SHP77 (cell line): ENCODE results near the gene VOPP1.
A peak's percentile ranks its signal among the peaks of the same experiment; 100 is the strongest.
"Not testable (repeated sequence)": the region's sequence is repeated elsewhere in the genome, so short reads cannot be mapped to it uniquely, and the experiment has no call there.

Experiments
- DNase-seq, 2 experiments: peaks; one replicate each; lab custom pipeline; 2025; lab: John Stamatoyannopoulos, UW

Gene VOPP1, protein sequence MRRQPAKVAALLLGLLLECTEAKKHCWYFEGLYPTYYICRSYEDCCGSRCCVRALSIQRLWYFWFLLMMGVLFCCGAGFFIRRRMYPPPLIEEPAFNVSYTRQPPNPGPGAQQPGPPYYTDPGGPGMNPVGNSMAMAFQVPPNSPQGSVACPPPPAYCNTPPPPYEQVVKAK

DNA sequence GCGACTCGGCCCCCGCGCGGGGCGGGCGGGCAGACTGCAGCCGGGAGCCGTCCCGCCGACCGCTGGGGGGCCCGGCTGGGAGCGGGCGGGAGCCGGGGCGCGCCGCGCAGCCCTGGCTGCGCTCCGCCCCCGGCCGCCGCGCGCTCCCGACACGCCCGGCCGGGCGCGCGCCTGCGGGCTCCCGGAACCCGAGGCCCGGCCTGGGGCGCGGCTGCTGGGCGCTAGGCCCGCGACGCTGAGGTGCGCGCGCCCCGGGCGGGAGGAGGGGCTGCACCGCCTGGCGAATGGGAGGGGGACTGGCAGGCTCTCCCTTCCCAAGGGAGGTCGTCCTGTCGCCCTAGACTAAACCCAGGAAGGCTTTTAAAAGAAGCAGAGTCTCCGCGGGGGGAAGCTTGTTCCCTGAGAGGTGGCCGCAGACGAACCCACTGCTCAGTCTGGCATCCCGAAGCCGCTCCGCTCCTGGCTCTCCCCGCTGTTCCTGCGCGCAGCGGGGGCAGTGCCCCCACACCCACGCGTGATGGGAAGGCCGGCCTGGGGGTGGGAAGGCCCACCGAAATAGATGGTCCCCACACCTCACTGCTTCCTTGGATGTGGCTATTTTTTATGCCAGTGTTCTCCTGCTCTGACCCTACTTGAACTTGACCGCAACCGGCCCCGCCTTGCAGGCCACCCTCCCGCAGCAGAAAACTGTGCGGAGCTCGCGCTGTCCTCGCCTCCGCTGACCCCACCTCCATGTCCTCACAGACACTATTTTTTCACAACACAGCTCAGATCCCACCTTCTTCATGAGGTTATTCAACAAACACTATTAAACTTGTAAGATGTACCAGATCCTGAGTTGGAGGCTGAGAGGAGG lies at the start of gene VOPP1:
Gene VOPP1 (minus strand): TSS at position 125 of the 856 bp plus-strand sequence. CDS start 178 bp downstream, outside the sequence.
- peak; percentile 68 to 88 for DNase-seq

GRCh38 chr7:55618913-55619312 lies 46.6 kb upstream of the VOPP1 start:
- DNase-seq, result no peak

DNA sequence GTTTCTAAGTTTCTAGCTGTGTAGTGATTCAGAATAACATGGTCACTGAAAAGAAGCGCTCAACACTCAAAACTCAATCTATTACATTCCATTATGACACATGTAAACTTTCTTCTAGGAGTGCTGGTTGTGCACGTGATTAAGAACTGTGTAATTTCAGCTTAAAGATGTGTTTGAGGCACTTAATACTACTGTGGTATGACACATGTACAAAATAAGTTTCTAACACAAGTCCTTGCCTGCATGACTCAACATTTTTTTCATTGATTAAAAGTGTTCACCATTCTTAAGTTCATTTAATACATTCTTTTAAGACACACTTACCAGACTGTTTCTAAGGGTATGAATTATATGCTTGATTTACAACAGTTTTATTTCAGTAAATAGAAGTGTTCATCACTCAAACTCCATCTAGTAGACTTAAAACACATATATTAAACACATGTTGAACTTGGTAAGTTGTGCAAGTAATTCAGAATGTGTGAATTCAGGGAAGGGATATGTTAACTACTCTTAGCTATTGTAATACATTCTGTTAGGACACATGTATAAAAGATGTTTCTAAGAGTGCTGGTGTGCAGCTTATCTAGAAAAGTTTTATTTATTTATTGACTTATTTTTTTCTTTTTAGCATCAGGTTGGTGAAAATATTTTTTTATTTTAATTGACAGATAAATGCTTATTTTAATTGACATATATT lies 42.2 kb upstream of the VOPP1 start:
- DNase-seq, result not testable (repeated sequence)

DNA sequence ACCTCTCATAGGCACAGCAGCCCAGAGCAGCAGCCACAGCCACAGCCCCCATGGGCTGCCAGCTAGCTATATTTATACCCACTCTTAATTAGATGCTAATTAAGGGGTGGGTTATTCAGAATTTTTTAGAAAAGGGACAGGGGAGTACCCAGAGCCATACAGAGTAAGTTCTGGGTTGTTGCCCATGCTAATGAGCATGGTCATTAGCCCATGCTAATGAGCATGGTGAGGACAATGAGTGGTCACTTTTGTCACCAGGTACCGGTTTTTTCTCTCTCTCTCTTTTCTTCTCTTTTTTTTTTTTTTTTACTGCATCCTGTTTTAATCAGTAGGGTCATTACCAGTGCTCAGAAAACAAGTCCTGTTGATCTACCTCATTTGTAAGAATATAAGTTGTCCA lies 37.4 kb upstream of the VOPP1 start:
- not testable (repeated sequence) for DNase-seq

DNA sequence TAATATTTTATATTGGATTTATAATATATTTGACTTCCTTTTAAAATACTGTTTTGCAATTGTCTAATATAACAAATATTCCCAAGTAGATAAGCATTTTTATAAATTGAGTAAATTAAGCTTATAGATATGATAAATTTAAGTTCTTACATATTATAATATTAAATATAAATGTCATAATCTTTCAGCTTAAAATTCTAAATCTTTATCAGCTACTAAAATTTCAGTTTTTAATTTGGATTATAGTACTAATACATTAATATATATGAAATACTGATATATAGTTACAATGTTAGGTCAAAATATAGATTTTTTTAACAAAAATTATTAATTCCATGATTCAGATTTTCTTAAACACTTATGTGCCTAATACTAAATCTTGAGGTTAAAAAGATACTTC lies 33.4 kb upstream of the VOPP1 start:
- not testable (repeated sequence) for DNase-seq

GRCh38 chr7:55597944-55598499 lies 25.7 kb upstream of the VOPP1 start:
- peak; percentile 20 to 52 for DNase-seq

- not testable (repeated sequence) for DNase-seq
Measured at GRCh38 chr7:55597214-55597739, 25.0 kb upstream of the VOPP1 start.

DNA sequence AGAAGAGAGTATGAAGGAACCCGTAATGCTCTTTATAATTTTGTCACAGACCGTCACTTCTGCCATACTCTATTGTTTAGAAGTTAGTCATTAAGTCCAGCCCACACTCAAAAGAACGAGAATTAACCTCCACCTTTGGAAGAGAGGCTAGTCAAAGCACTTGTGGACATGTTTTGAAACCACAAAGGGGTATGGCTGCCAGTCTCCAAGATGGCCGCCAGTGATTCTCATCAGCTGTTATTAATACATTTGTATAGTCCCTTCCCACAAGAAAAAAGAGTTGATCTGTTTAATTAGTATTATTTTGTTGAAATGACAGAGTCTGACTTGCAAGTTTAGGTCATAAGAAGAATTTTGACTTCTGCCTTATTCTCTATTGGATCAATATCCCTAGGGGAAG lies 23.2 kb upstream of the VOPP1 start:
- no peak for DNase-seq

GRCh38 chr7:55594870-55595269 lies 22.6 kb upstream of the VOPP1 start:
- DNase-seq, result no peak

- no peak for DNase-seq
Measured at GRCh38 chr7:55594414-55594813, 22.1 kb upstream of the VOPP1 start.

- DNase-seq, result peak; percentile 75 to 84
Measured at GRCh38 chr7:55593515-55594318, 21.4 kb upstream of the VOPP1 start.

GRCh38 chr7:55593172-55593514 lies 20.8 kb upstream of the VOPP1 start:
- DNase-seq, result no peak

GRCh38 chr7:55592492-55592891 lies 20.2 kb upstream of the VOPP1 start:
- DNase-seq, result no peak

GRCh38 chr7:55591282-55591931 lies 19.1 kb upstream of the VOPP1 start:
- DNase-seq, result no peak

DNA sequence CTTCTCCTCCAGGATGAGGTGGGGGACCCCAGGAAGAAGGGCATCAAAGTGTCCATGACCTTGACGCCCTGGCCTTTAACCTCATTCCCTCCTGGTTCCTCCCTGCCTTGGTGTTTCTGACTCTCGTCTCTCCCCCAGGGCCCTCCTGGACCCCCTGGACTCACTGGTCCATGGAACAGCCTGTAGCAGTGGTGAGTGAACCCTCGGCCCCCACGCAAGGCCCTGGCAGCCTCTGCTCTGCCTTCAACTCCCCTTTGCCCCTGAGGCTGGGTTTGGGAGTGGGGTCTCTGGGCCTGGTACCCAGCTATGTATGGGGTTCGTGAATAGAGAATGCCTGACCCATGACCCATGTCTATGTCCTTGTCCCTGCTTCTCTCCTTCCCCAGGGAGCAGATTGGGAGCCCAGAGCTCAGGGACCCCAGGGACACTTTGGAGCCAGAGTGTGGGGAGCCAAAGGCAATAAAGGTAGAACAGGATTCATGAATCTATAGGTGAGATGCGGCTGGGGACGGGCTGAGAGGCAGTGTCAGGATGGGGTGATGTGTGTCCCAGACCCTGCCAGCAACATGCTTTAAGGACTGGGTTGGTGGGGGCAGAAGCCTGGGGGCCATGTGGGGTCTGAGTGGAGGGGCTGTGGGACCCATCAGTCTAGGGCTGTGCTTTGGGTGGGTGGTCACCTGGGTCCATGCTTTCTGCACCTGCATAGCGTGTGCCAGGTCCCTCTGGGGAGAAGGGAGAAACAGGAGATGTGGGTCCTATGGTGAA lies 18.4 kb upstream of the VOPP1 start:
- DNase-seq, result no peak

GRCh38 chr7:55589905-55590304 lies 17.6 kb upstream of the VOPP1 start:
- DNase-seq, result no peak

GRCh38 chr7:55588976-55589604 lies 16.8 kb upstream of the VOPP1 start:
- DNase-seq, result no peak

GRCh38 chr7:55588379-55588699 lies 16.0 kb upstream of the VOPP1 start:
- DNase-seq, result no peak

DNA sequence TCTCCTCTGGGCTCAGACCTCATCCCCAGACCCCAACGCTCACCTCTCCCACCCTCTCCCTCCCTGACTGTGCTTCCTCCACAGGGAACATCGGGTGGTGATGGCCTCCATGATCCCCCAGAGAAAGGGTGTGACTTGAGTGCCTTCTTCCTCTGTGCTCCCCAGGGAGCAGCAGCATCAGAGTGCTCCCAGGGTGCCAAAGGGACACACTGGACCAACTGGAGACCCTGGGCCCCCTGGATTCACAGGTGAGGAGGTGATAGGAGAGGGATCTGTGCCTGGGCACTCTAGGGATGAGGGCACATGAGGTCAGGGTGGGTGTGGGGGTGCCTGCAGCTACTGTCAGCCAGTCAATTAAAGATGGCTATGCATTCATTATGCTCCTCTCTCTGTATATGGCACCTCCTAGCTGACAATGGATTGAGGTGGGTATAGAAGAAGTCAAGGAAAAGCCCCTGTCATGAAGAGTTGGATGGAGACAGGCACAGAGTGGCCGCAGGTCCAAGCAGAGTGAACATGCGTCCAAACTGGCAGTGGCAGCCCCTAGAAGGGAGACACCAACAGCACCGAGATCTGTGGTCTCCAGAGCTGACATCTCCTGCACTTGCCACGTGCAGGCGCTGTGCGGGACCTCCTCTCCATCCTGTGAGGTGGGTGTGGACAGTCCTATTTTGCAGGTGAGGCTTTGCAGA lies 15.5 kb upstream of the VOPP1 start:
- no peak for DNase-seq
